ENCODE measurements around the gene GXYLT1.

DNA sequence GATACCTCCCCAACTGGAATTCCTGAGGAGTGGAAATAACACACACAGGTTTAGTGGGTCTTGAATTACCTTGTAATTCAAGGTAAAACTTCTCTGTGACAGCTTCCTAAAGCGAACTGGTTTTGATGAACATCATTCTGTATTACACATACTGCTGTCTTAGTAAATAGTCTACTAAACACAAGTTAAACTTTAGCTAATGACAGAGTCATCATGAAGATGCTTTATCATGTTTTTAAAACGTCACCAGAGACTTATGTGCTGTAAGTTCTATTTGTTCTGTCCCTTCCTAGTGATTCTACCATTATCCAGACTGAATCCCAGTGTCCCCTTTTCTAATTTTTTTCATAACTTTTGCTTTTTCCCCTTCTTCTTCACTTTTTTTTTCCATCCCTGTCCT, 11.6 kb upstream of the GXYLT1 start:
- TF ChIP-seq, protein P1, sequence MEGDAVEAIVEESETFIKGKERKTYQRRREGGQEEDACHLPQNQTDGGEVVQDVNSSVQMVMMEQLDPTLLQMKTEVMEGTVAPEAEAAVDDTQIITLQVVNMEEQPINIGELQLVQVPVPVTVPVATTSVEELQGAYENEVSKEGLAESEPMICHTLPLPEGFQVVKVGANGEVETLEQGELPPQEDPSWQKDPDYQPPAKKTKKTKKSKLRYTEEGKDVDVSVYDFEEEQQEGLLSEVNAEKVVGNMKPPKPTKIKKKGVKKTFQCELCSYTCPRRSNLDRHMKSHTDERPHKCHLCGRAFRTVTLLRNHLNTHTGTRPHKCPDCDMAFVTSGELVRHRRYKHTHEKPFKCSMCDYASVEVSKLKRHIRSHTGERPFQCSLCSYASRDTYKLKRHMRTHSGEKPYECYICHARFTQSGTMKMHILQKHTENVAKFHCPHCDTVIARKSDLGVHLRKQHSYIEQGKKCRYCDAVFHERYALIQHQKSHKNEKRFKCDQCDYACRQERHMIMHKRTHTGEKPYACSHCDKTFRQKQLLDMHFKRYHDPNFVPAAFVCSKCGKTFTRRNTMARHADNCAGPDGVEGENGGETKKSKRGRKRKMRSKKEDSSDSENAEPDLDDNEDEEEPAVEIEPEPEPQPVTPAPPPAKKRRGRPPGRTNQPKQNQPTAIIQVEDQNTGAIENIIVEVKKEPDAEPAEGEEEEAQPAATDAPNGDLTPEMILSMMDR (IDR thresholded peaks at IDR 0.05; ENCODE audit: insufficient read depth, low read length): no peak
- TF ChIP-seq GABPA (IDR thresholded peaks at IDR 0.05; ENCODE audit: low read depth): no peak
- no peak for TF ChIP-seq POLR2AphosphoS5 (IDR thresholded peaks at IDR 0.05; ENCODE audit: low read depth)
- TF ChIP-seq, protein P2, sequence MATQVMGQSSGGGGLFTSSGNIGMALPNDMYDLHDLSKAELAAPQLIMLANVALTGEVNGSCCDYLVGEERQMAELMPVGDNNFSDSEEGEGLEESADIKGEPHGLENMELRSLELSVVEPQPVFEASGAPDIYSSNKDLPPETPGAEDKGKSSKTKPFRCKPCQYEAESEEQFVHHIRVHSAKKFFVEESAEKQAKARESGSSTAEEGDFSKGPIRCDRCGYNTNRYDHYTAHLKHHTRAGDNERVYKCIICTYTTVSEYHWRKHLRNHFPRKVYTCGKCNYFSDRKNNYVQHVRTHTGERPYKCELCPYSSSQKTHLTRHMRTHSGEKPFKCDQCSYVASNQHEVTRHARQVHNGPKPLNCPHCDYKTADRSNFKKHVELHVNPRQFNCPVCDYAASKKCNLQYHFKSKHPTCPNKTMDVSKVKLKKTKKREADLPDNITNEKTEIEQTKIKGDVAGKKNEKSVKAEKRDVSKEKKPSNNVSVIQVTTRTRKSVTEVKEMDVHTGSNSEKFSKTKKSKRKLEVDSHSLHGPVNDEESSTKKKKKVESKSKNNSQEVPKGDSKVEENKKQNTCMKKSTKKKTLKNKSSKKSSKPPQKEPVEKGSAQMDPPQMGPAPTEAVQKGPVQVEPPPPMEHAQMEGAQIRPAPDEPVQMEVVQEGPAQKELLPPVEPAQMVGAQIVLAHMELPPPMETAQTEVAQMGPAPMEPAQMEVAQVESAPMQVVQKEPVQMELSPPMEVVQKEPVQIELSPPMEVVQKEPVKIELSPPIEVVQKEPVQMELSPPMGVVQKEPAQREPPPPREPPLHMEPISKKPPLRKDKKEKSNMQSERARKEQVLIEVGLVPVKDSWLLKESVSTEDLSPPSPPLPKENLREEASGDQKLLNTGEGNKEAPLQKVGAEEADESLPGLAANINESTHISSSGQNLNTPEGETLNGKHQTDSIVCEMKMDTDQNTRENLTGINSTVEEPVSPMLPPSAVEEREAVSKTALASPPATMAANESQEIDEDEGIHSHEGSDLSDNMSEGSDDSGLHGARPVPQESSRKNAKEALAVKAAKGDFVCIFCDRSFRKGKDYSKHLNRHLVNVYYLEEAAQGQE (IDR thresholded peaks at IDR 0.05; ENCODE audit: insufficient replicate concordance, low read depth): no peak
- TF ChIP-seq SPI1 (IDR thresholded peaks at IDR 0.05; ENCODE audit: borderline replicate concordance, low read depth): no peak
